Neuronal stem cell (in vitro differentiated cells): ENCODE data around the gene MFSD6.
"Not testable (repeated sequence)": the region's sequence is repeated elsewhere in the genome, so short reads cannot be mapped to it uniquely, and the experiment has no call there.

ENCODE experiments used
- DNase-seq: peaks from one replicate; pipeline ENCODE4 v3.0.0-alpha.2; 2013; ENCODE audit warnings: low spot score
- H2AFZ ChIP-seq: one replicate; pipeline ENCODE4 v1.6.1; 2013; ENCODE audit warnings: mild to moderate bottlenecking, low read length, inconsistent platforms
- H2AK5ac ChIP-seq: 2 replicates; pipeline ENCODE4 v1.6.1; 2013; ENCODE audit warnings: low read depth, mild to moderate bottlenecking, inconsistent platforms, low read length, moderate library complexity, mixed read lengths
- H2BK120ac ChIP-seq: 2 replicates; pipeline ENCODE4 v1.6.1; 2013; ENCODE audit warnings: low read depth, mild to moderate bottlenecking, inconsistent platforms, low read length, moderate library complexity, mixed read lengths
- H2BK12ac ChIP-seq: one replicate; pipeline ENCODE4 v1.6.1; 2013; ENCODE audit warnings: low read length, inconsistent platforms
- H2BK15ac ChIP-seq: 2 replicates; pipeline ENCODE4 v1.6.1; 2013; ENCODE audit warnings: mild to moderate bottlenecking, low read length, inconsistent platforms, mixed read lengths
- H2BK5ac ChIP-seq: one replicate; pipeline ENCODE4 v1.6.1; 2013; ENCODE audit warnings: inconsistent platforms, mild to moderate bottlenecking, low read length, moderate library complexity
- H3K14ac ChIP-seq: one replicate; pipeline ENCODE4 v1.6.1; 2013; ENCODE audit warnings: low read length, inconsistent platforms
- H3K18ac ChIP-seq: 2 replicates; pipeline ENCODE4 v1.6.1; 2013; ENCODE audit warnings: low read length, inconsistent platforms
- H3K23ac ChIP-seq: 2 replicates; pipeline ENCODE4 v1.6.1; 2013; ENCODE audit warnings: low read depth, mild to moderate bottlenecking, mixed read lengths, low read length, inconsistent platforms; ENCODE audit not compliant: poor library complexity
- H3K27ac ChIP-seq: replicated peaks from 3 replicates; pipeline ENCODE4 v1.5.1; 2013; ENCODE audit warnings: low read length, inconsistent platforms
- H3K27me3 ChIP-seq, 3 experiments: 2 replicates each; pipeline ENCODE4 v1.6.1; 2013; ENCODE audit warnings: low read length in 3 of 3, mild to moderate bottlenecking in 2 of 3, inconsistent platforms in 1 of 3, low read depth in 1 of 3, mixed read lengths in 1 of 3, moderate library complexity in 1 of 3; ENCODE audit not compliant: control insufficient read depth in 3 of 3, insufficient read depth in 3 of 3
- H3K36me3 ChIP-seq, 2 donors: replicated peaks in 1 of 2; 2 replicates each; pipeline ENCODE4 v1.6.1; 2013; ENCODE audit warnings: low read length in 2 of 2; ENCODE audit not compliant: control insufficient read depth in 2 of 2, insufficient read depth in 2 of 2
- H3K4ac ChIP-seq: 2 replicates; pipeline ENCODE4 v1.6.1; 2013; ENCODE audit warnings: inconsistent platforms, mild to moderate bottlenecking, low read length, moderate library complexity
- H3K4me1 ChIP-seq, 2 donors: 1 replicate in 1 of 2; 2 replicates in 1 of 2; pipeline ENCODE4 v1.6.1; 2013; ENCODE audit warnings: low read length in 2 of 2, low read depth in 1 of 2; ENCODE audit not compliant: control insufficient read depth in 2 of 2, insufficient read depth in 1 of 2
- H3K4me2 ChIP-seq: one replicate; pipeline ENCODE4 v1.6.1; 2013; ENCODE audit warnings: mild to moderate bottlenecking, low read length, inconsistent platforms; ENCODE audit not compliant: insufficient read depth, poor library complexity, severe bottlenecking
- H3K4me3 ChIP-seq, 2 donors: 2 replicates each; pipeline ENCODE4 v1.5.1; 2013; ENCODE audit warnings: low read length in 2 of 2, mild to moderate bottlenecking in 2 of 2, inconsistent platforms in 1 of 2, moderate library complexity in 1 of 2
- H3K79me1 ChIP-seq: one replicate; pipeline ENCODE4 v1.6.1; 2013; ENCODE audit warnings: low read depth, mild to moderate bottlenecking, inconsistent platforms, low read length, moderate library complexity
- H3K9ac ChIP-seq: one replicate; pipeline ENCODE4 v1.6.1; 2013; ENCODE audit warnings: mild to moderate bottlenecking, low read depth, low read length, inconsistent platforms; ENCODE audit not compliant: poor library complexity
- H3K9me3 ChIP-seq, 2 donors: replicated peaks in 1 of 2; 2 replicates each; pipeline versions ENCODE3 to v1.6.1; 2013; ENCODE audit warnings: low read length in 2 of 2, mild to moderate bottlenecking in 2 of 2, inconsistent platforms in 1 of 2, low read depth in 1 of 2, mixed read lengths in 1 of 2, moderate library complexity in 1 of 2; ENCODE audit not compliant: control insufficient read depth in 2 of 2, insufficient read depth in 1 of 2
- H4K8ac ChIP-seq: one replicate; pipeline ENCODE4 v1.6.1; 2013; ENCODE audit warnings: low read depth, mild to moderate bottlenecking, inconsistent platforms, low read length, moderate library complexity
- H4K91ac ChIP-seq: one replicate; pipeline ENCODE4 v1.6.1; 2013; ENCODE audit warnings: low read length, low read depth, mild to moderate bottlenecking, inconsistent platforms; ENCODE audit not compliant: poor library complexity
- WGBS, 2 donors: extraction: QIAGEN DNeasy Blood & Tissue Kit; methylation state at CpG; one replicate each; pipeline ENCODE4 v1.1.7; 2013; ENCODE audit warnings: missing lambda C conversion rate in 2 of 2, mixed read lengths in 1 of 2; ENCODE audit not compliant: insufficient read length in 2 of 2, insufficient replicate concordance in 1 of 2; ENCODE audit errors: extremely low coverage in 2 of 2; 5-methylcytosine and 5-hydroxymethylcytosine counted together

Gene MFSD6

DNA sequence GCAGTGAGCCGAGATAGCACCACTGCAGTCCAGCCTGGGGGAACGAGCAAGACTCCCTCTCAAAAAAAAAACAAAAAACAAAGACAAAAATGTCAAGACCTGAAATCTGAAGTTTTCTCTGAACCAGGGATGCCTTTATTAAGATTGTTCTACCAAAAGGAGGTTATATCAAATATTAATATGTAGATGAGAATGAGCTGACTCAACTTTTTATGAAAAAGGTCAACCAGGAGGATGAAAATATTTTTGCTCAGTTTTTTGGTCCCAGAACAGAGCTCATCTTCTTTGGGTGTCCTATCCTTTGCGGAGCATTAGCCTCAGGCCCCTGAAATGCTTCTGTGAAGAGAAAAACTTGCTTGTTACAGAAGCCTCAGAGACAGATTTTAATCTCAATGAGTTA, 82.3 kb downstream of the MFSD6 start:
- no CpG with 5 or more reads among the region's 3 CpGs for WGBS, 2 donors

DNA sequence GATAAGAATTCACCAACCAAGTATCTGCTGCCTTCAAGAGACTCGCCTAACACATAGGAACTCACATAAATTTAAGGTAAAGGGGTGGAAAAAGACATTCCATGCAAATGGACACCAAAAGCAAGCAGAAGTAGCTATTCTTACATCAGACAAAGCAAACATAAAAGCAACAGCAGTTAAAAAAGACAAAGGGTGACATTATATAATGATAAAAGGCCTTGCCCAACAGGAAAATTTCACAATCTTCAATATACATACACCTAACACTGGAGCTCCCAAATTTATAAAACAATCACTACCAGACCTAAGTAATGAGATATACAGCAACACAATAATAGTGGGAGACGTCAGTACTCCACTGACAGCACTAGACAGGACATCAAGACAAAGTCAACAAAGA, 84.9 kb downstream of the MFSD6 start:
- Histone ChIP-seq H3K23ac (no peak overlapping the region), H3K14ac (no peak overlapping the region), H3K4me3 (no peak overlapping the region), H2BK5ac (no peak overlapping the region), H2AFZ (no peak overlapping the region), H3K27me3 (no peaks in the 10 kb centered on the region), H4K8ac (no peak overlapping the region), H2AK5ac (no peak overlapping the region), H3K27ac (no peak overlapping the region), H3K4me2 (no peak overlapping the region), H3K4me1 (peaks cover 3 to 6% of the 10 kb centered on the region in 2 donors), H2BK120ac (no peak overlapping the region), H3K9me3 (no peaks in the 10 kb centered on the region), H3K36me3 (no peaks in the 10 kb centered on the region), H4K91ac (no peak overlapping the region), H3K4ac (no peak overlapping the region), H2BK12ac (no peak overlapping the region), H3K9ac (no peak overlapping the region), H3K18ac (no peak overlapping the region), H2BK15ac (no peak overlapping the region), H3K79me1 (no peaks in the 10 kb centered on the region)
- no peak for DNase-seq
- no CpG with 5 or more reads among the region's 2 CpGs for WGBS, 2 donors

More for the DNA sequence above, 82.3 kb downstream of the MFSD6 start:
- Histone ChIP-seq H2AFZ (no peak overlapping the region), H4K91ac (no peak overlapping the region), H2BK15ac (no peak overlapping the region), H3K9ac (no peak overlapping the region), H2AK5ac (no peak overlapping the region), H3K27ac (no peak overlapping the region), H3K79me1 (no peaks in the 10 kb centered on the region), H2BK5ac (no peak overlapping the region), H3K4me1 (no peaks in the 10 kb centered on the region), H3K23ac (no peak overlapping the region), H3K4me2 (no peak overlapping the region), H2BK120ac (no peak overlapping the region), H3K18ac (no peak overlapping the region), H4K8ac (no peak overlapping the region), H3K36me3 (no peaks in the 10 kb centered on the region), H3K9me3 (no peaks in the 10 kb centered on the region), H3K14ac (no peak overlapping the region), H3K27me3 (no peaks in the 10 kb centered on the region), H3K4me3 (no peak overlapping the region), H2BK12ac (no peak overlapping the region), H3K4ac (no peak overlapping the region)
- no peak for DNase-seq

DNA sequence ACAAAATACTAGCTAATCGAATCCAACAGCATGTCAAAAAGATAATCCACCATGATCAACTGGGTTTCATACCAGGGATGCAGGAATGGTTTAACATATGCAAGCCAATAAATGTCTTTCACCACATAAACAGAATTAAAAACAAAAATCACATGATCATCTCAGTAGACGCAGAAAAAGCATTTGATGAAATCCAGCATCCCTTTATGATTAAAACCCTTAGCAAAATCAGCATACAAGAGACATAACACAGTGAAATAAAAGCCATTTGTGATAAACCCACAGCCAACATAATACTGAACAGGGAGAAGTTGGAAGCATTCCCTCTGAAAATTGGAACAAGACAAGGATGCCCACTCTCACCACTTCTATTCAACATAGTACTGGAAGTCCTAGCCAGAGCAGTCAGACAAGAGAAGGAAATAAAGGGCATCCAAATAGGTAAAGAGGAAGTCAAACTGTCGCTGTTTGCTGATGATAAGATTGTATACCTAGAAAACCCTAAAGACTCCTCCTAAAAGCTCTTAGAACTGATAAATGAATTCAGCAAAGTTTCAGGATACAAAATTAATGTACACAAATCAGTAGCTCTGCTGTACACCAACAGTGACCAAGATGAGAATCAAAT, 86.6 kb downstream of the MFSD6 start:
- not testable (repeated sequence) for H3K14ac ChIP-seq, H3K4me1 ChIP-seq, H2BK5ac ChIP-seq, H3K23ac ChIP-seq, H3K18ac ChIP-seq, H2BK12ac ChIP-seq, DNase-seq, H3K27me3 ChIP-seq, H2BK120ac ChIP-seq, H3K4me2 ChIP-seq, H4K8ac ChIP-seq, H3K9ac ChIP-seq, H3K4ac ChIP-seq, H3K9me3 ChIP-seq, H4K91ac ChIP-seq, H2AK5ac ChIP-seq, H3K4me3 ChIP-seq, H3K27ac ChIP-seq, H3K36me3 ChIP-seq, H3K79me1 ChIP-seq, H2AFZ ChIP-seq, H2BK15ac ChIP-seq
- no CpG with 5 or more reads among the region's 3 CpGs for WGBS, 2 donors

DNA sequence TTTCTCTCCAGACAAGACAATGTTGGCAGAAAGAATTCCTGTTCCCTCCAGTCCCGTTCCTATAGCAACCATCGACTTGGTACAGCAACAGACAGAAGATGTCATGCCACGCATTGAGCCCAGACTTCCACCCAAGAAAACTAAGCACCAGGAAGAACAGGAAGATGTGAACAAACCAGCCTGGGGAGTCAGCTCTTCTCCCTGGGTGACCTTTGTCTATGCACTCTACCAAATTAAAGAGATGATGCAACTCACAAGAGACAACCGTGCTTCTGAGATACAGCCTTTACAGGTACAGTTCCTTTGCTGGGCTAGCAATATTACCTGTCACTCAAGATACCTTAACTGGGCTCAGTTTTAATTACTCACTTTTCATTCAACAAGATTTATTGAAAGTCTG, 89.3 kb downstream of the MFSD6 start:
- H2BK15ac ChIP-seq, result no peak overlapping the region
- H3K9me3 ChIP-seq, result no peaks in the 10 kb centered on the region
- no peak overlapping the region for H3K23ac ChIP-seq
- no peaks in the 10 kb centered on the region for H3K27me3 ChIP-seq
- no peak overlapping the region for H2AFZ ChIP-seq
- no peak overlapping the region for H2AK5ac ChIP-seq
- H2BK12ac ChIP-seq, result no peak overlapping the region
- no CpG with 5 or more reads among the region's 4 CpGs for WGBS, 2 donors
- no peak overlapping the region for H3K14ac ChIP-seq
- H3K79me1 ChIP-seq, result no peaks in the 10 kb centered on the region
- DNase-seq, result peak; percentile 9
- peaks cover 3 to 11% of the 10 kb centered on the region in 2 donors for H3K4me1 ChIP-seq
- no peak overlapping the region for H2BK120ac ChIP-seq
- H2BK5ac ChIP-seq, result no peak overlapping the region
- H3K27ac ChIP-seq, result no peak overlapping the region
- H3K4me3 ChIP-seq, result no peak overlapping the region
- no peak overlapping the region for H3K4me2 ChIP-seq
- H3K36me3 ChIP-seq, result no peaks in the 10 kb centered on the region
- no peak overlapping the region for H4K8ac ChIP-seq
- H3K4ac ChIP-seq, result no peak overlapping the region
- H3K18ac ChIP-seq, result no peak overlapping the region
- H4K91ac ChIP-seq, result no peak overlapping the region
- no peak overlapping the region for H3K9ac ChIP-seq
